Ovary (tissue), 3 donors: Measurements from ENCODE around the gene HSPA1B.

ENCODE experiments used
- CTCF ChIP-seq, 3 donors: fragments of 450-650 bp in 2 of 3; fragments of 200-600 bp in 1 of 3; IDR thresholded peaks; one replicate each; pipeline versions ENCODE4 v1.5.1 to v1.8.0; 2016 to 2022; ENCODE audit warnings: antibody characterized with exemption in 3 of 3, mild to moderate bottlenecking in 1 of 3
- EP300 ChIP-seq: sonication (generic); formaldehyde crosslinking; IDR thresholded peaks from one replicate; pipeline ENCODE4 v1.6.1; 2017; ENCODE audit warnings: antibody characterized with exemption
- donor health status: DM: no; HTN: no; CAD: no.

GRCh38 chr6:31796993-31797385 lies 30.5 kb upstream of the HSPA1B start:
- TF ChIP-seq CTCF (IDR thresholded peaks at IDR 0.05): no peak
- no peak for TF ChIP-seq EP300
